ENCODE measurements around the gene NME3.
"Not testable (repeated sequence)": the region's sequence is repeated elsewhere in the genome, so short reads cannot be mapped to it uniquely, and the experiment has no call there.

Gene NME3

GRCh38 chr16:1747934-1748333, 23.4 kb downstream of the NME3 start:
- DNase-seq (ENCODE audit: low spot score): no peak

DNA sequence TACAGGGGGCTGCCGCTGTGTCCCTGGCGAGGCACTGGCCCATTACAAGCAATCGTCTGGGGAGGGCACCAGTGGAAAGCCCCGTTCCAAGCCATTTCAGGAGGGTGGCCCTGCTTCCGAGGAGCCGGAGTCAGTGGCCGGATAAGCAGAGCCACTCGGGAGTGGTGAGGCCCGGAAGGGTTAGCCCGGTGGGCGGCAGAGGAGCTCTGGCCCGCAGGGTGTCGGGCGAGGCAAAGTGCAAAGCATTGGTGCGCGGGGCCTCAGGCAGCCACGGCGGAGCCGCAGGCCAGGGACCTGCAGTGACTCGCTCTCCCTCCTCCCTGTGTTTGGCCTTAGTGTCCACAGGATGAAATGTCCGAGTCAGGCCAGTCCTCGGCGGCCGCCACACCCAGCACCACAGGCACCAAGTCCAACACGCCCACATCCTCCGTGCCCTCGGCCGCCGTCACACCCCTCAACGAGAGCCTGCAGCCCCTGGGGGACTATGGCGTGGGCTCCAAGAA, 24.6 kb downstream of the NME3 start:
- DNase-seq (ENCODE audit: low spot score): no peak

DNA sequence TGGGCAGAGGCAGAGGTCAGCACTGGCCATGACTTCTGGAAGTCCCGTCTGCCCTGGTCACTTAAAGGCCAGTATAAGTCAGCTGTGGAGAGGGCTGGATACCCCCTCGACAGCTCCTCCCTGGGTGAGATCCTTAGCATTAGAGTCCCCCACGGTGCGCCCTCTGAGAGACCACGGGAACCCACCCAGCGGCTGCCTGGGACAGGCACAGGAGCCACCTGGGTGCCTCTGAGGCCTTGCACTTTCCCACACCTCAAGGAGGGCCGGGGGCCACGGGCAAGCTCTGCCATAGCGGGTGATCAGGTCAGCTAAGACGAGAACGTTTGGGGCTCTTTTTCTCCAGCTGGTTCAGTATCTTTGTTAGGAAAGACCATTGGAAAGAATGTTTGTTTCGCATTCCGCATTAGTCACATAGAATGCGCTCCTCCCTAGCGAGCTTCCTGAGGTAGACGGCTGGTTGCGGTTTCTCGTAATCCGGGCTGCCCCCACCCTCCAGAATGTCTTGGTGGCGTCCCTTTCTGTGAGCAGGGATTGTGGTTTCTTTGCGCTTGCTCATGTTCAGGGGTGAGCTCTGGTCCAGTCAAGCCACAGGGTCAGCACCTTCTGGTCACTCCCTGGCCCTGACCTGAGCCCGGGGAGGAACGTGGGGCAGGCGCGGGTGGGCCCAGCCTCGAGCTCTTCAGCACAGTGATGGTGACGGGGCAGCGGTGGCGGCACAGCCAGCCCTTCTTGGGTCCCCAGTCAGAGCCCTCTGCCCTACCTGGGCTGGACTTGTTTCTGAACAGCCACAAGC, 25.2 kb downstream of the NME3 start:
- no peak for DNase-seq (ENCODE audit: low spot score)

- DNase-seq (ENCODE audit: low spot score): no peak
Measured at GRCh38 chr16:1745181-1745899, 26.0 kb downstream of the NME3 start.

DNA sequence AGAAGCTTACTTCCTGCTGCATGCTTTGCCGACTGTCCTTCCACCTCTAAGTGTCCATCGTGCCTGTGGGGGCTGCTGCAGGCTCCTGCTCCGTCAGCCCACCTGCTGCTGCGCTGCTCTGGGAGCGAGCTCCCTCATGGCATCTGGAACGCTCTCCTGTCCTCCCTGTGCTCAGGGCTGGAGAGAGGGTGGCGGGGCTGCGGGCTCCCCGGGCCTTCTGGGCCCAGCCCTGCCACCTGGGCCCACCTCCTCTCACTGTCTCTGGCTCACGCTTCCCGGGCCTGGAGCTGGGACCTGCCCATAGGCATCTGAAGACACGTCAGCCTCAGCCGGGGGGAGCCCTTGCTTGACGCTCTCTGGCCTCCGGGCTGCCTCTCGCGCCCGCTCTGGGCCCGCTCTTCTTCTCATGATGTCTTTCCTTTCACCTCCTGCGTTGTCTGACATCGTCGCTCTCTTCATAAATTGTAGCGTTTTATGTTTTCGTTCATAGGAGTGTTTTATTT, 27.0 kb downstream of the NME3 start:
- no peak for DNase-seq (ENCODE audit: low spot score)

DNA sequence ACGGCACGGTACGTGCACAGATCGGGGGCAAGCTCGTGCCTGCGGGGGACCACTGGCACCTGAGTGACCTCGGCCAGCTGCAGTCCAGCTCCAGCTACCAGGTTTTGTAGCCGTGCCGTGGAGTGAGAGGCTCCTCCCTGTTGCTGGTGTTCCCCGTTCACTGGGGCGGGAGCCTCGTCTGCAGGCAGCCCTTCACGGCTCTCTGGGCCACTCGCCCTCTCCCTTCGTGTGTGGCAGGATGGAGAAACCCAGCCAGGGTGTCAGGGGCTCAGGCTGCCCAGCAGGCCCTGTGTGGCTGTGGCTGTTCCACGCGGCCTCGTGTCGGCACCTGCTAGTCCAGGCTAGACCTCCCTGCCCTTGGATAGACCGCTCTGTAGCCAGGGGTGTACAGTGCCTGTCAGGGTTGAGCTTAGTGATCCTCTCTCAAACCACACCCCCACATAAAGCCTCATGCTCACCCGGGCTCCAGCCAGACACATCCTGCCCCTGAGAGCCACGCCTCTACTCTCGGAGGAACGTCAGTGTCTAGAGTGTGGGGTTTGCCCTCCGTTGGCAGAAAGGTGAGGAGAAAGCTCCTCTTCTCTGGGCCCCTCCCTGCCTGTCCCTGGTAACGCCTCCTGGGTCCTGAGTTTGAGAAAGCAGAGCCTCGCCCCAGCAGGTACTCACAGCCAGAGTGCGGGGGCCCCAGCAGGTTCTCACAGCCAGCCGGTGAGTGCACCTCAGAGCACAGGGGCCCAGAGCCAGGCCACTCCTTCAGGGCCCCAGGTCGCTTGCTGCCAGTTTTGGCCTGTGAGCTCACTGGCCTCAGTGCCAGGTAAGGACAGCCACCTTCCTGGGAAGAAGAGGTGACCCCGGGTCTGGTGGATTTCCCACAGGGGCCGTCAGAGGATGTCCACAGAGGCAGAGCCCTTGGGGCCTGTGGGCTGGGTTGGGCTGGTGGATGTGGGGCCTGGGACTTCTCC, 27.7 kb downstream of the NME3 start:
- DNase-seq (ENCODE audit: low spot score): no peak

- no peak for DNase-seq (ENCODE audit: low spot score)
Measured at GRCh38 chr16:1741553-1742165, 29.7 kb downstream of the NME3 start.

GRCh38 chr16:1740781-1741490, 30.4 kb downstream of the NME3 start:
- DNase-seq (ENCODE audit: low spot score): no peak

GRCh38 chr16:1740234-1740633, 31.1 kb downstream of the NME3 start:
- DNase-seq (ENCODE audit: low spot score): no peak

- DNase-seq (ENCODE audit: low spot score): no peak
Measured at GRCh38 chr16:1734816-1735215, 36.5 kb downstream of the NME3 start.

DNA sequence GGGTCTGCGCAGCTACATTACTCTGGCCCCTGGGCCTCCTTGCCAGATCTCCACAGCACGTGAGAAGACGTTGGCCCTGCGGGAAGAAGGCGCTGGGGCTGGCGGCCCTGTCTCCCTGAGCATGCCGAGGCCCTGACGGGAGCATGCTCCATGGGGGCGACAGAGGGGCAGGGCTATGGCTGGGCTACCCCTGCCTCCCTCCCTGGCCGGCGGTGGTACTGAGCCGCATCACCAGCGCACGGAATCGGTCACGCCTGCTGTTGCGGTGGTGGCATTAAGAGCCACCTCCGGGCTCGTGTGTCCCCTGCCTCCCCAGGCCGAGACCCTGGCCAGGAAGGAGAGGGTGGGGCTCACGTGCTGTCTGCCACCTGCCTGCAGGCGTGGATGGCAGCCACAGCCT, 37.2 kb downstream of the NME3 start:
- DNase-seq (ENCODE audit: low spot score): no peak

- DNase-seq (ENCODE audit: low spot score): not testable (repeated sequence)
Measured at GRCh38 chr16:1732551-1732987, 38.8 kb downstream of the NME3 start.

DNA sequence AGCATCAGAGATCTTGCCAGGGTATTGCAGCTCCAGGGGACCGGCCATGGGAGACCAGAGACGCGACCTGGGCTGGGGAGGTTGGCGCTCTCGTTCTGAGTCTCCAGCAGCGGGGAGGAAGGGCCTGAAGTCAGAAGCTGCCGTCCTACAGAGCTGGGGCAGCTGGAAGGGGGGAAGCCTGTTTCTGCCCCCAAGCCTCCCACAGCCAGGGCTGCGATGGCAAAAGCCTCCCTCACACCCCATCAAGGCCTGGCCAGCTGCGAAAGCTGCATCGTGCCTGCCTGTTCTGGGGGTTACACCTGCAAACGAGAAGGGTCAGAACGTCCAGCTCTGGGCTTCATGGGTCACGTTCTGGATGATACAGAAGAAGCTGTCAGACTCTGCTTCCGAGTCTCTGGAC, 39.3 kb downstream of the NME3 start:
- no peak for DNase-seq (ENCODE audit: low spot score)

DNA sequence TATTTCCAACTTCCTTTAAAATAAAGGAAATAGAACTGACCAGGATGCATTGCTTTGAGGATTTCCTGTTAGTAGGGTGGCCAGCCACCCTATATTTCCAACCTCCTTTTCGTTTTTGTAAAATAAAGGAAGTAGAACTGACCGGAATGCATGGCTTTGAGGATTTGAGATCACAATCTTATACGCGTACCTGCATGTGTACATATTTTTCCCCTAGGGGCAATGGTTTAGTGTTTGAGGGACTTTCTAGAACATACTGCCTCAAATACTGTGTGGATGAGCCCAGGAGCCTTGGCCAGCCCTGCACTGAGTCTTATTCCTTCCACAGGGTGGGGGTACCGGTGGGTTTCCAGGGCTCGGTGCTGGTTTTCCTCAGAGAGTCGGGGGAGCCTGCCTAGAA, 39.7 kb downstream of the NME3 start:
- DNase-seq (ENCODE audit: low spot score): no peak

- no peak for DNase-seq (ENCODE audit: low spot score)
Measured at GRCh38 chr16:1731073-1731472, 40.3 kb downstream of the NME3 start.

GRCh38 chr16:1729445-1729844, 41.9 kb downstream of the NME3 start:
- DNase-seq (ENCODE audit: low spot score): no peak

DNA sequence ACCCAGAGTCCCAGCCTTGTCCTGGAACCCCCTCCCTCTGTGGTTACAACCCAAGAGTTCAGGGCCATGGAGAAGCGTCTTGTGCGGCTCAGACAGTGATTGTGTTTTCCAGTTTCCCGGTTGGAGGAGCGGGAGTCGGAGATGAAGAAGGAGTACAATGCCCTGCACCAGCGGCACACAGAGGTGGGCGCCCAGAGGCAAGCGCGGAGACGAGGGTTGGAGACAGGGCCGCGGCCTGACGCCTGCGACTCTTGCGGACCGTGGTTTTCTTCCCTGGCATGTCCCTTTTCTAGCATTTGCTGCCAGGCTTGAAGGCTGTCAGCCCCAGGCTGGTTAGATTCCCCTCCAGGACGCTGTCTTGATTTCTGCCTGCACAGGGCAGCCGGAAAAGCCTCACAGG, 42.3 kb downstream of the NME3 start:
- DNase-seq (ENCODE audit: low spot score): no peak

- no peak for DNase-seq (ENCODE audit: low spot score)
Measured at GRCh38 chr16:1727651-1728624, 43.4 kb downstream of the NME3 start.

- no peak for DNase-seq (ENCODE audit: low spot score)
Measured at GRCh38 chr16:1726661-1727502, 44.5 kb downstream of the NME3 start.
